Neural cell (in vitro differentiated cells): ENCODE data around the gene GLCE.

Experiments
- EP300 ChIP-seq: fragments of 450-650 bp; conservative IDR thresholded peaks from 2 replicates; pipeline ENCODE4 v1.6.1; 2014; ENCODE audit warnings: antibody characterized with exemption, mild to moderate bottlenecking, moderate library complexity; ENCODE audit not compliant: poor library complexity, severe bottlenecking
- EZH2 ChIP-seq: fragments of 200-600, 300-800 bp; shearing (Covaris generic), sonication (generic); IDR thresholded peaks from 2 replicates; pipeline ENCODE4 v1.6.1; 2014; ENCODE audit warnings: antibody characterized with exemption, low read length, borderline replicate concordance, mild to moderate bottlenecking; ENCODE audit not compliant: insufficient read depth, poor library complexity, severe bottlenecking
- MXI1 ChIP-seq: fragments of 450-650 bp; conservative IDR thresholded peaks from 2 replicates; pipeline ENCODE4 v1.6.1; 2014; ENCODE audit warnings: antibody characterized with exemption, mild to moderate bottlenecking; ENCODE audit not compliant: poor library complexity, severe bottlenecking
- POLR2AphosphoS5 ChIP-seq: IDR thresholded peaks from 2 replicates; pipeline ENCODE4 v1.6.1; 2012
- RAD21 ChIP-seq: fragments of 450-650 bp; conservative IDR thresholded peaks from 2 replicates; pipeline ENCODE4 v1.6.1; 2014; ENCODE audit warnings: antibody characterized with exemption, mild to moderate bottlenecking, moderate library complexity
- TAF1 ChIP-seq: IDR thresholded peaks from 2 replicates; pipeline ENCODE4 v1.6.1; 2012; ENCODE audit warnings: low read depth
- TF ChIP-seq, protein P1 (sequence below): fragments of 450-650 bp; IDR thresholded peaks from 2 replicates; pipeline ENCODE4 v1.5.1; 2014; ENCODE audit warnings: antibody characterized with exemption, mild to moderate bottlenecking, moderate library complexity; ENCODE audit not compliant: poor library complexity, severe bottlenecking
- TF ChIP-seq, protein P2 (sequence below): IDR thresholded peaks from 2 replicates; pipeline ENCODE4 v1.6.1; 2012; ENCODE audit warnings: borderline replicate concordance

DNA sequence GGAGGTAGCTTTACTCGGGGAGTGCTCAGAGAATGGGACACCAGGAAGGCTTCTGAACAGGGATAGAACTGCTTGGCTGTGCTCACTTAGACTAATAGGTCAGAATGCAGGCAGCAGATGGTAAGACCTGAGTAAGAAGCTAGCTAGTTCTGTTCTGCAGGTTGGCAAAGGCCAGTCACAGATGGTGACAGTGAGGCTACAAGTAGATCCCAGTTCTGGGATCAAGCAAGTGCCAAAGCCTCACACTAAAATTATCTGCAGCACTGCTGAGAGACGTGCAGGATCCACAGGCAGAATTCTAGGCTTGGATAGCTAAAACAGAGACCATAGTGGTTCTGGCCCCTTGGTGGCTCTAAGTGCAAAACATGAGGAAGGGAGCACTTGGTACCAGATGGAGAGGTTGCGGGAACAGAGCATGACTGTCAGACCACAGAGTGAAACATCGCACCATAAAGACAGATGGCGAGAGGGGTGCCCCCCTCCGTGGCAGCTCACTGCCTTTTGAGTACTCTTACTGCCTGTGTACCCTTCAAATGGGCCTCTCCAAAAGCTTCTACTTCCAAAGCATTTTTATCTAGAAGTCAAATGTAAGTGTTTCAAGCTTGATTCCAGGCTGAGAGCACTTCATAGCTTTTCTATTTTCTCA is 3.6 kb upstream of the GLCE start:
- TF ChIP-seq, protein P1, sequence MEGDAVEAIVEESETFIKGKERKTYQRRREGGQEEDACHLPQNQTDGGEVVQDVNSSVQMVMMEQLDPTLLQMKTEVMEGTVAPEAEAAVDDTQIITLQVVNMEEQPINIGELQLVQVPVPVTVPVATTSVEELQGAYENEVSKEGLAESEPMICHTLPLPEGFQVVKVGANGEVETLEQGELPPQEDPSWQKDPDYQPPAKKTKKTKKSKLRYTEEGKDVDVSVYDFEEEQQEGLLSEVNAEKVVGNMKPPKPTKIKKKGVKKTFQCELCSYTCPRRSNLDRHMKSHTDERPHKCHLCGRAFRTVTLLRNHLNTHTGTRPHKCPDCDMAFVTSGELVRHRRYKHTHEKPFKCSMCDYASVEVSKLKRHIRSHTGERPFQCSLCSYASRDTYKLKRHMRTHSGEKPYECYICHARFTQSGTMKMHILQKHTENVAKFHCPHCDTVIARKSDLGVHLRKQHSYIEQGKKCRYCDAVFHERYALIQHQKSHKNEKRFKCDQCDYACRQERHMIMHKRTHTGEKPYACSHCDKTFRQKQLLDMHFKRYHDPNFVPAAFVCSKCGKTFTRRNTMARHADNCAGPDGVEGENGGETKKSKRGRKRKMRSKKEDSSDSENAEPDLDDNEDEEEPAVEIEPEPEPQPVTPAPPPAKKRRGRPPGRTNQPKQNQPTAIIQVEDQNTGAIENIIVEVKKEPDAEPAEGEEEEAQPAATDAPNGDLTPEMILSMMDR = no peak
- TF ChIP-seq POLR2AphosphoS5 (no peak), RAD21 (no peak), EZH2 (no peak), MXI1 (no peak), EP300 (no peak), TAF1 (no peak)
- TF ChIP-seq, protein P2, sequence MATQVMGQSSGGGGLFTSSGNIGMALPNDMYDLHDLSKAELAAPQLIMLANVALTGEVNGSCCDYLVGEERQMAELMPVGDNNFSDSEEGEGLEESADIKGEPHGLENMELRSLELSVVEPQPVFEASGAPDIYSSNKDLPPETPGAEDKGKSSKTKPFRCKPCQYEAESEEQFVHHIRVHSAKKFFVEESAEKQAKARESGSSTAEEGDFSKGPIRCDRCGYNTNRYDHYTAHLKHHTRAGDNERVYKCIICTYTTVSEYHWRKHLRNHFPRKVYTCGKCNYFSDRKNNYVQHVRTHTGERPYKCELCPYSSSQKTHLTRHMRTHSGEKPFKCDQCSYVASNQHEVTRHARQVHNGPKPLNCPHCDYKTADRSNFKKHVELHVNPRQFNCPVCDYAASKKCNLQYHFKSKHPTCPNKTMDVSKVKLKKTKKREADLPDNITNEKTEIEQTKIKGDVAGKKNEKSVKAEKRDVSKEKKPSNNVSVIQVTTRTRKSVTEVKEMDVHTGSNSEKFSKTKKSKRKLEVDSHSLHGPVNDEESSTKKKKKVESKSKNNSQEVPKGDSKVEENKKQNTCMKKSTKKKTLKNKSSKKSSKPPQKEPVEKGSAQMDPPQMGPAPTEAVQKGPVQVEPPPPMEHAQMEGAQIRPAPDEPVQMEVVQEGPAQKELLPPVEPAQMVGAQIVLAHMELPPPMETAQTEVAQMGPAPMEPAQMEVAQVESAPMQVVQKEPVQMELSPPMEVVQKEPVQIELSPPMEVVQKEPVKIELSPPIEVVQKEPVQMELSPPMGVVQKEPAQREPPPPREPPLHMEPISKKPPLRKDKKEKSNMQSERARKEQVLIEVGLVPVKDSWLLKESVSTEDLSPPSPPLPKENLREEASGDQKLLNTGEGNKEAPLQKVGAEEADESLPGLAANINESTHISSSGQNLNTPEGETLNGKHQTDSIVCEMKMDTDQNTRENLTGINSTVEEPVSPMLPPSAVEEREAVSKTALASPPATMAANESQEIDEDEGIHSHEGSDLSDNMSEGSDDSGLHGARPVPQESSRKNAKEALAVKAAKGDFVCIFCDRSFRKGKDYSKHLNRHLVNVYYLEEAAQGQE = no peak
